GM12892 (cell line): Measurements from ENCODE around the gene TRPC4AP.

Experiments used
- POLR2A ChIP-seq: IDR thresholded peaks from 2 replicates; pipeline ENCODE4 v1.6.1; 2011; ENCODE audit warnings: low read depth, low read length, control low read depth
- POLR2AphosphoS5 ChIP-seq: IDR thresholded peaks from 2 replicates; pipeline ENCODE4 v1.6.1; 2011; ENCODE audit warnings: low read depth, low read length, control low read depth
- TAF1 ChIP-seq: IDR thresholded peaks from 2 replicates; pipeline ENCODE4 v1.6.1; 2011; ENCODE audit warnings: low read depth, mild to moderate bottlenecking, control low read depth, low read length, borderline replicate concordance

GRCh38 chr20:35049776-35050352 lies 42.7 kb downstream of the TRPC4AP start:
- TF ChIP-seq POLR2AphosphoS5 (no peak), POLR2A (no peak), TAF1 (no peak)
